Stimulated activated memory B cell treated with anti-CD40 and anti-IgM and Interleukin-4, amounts not matched to agents 10 μg/mL and 1 μg/mL and 100 μg/mL, for 72 hours (primary cell): ENCODE data around the gene MTHFSD.
A peak's percentile ranks its signal among the peaks of the same experiment; 100 is the strongest.

Experiments
- ATAC-seq: fragments of 150-1000 bp; cut with Tn5 transposase; 2 replicates; pipeline ENCODE4 v1.10.0; 2021
- H3K27ac Mint-ChIP-seq: one replicate; pipeline ENCODE4 v1.8.0; 2022; ENCODE audit warnings: mild to moderate bottlenecking, mixed read lengths
- H3K27me3 Mint-ChIP-seq: one replicate; pipeline ENCODE4 v1.8.0; 2022; ENCODE audit warnings: mixed read lengths
- H3K36me3 Mint-ChIP-seq: one replicate; pipeline ENCODE4 v1.8.0; 2022; ENCODE audit warnings: mixed read lengths
- H3K4me1 Mint-ChIP-seq: one replicate; pipeline ENCODE4 v1.8.0; 2022; ENCODE audit warnings: mixed read lengths
- H3K4me3 Mint-ChIP-seq: one replicate; pipeline ENCODE4 v1.8.0; 2022; ENCODE audit warnings: mild to moderate bottlenecking, moderate library complexity, mixed read lengths
- H3K9me3 Mint-ChIP-seq: one replicate; pipeline ENCODE4 v1.8.0; 2022; ENCODE audit warnings: mixed read lengths

Gene MTHFSD

DNA sequence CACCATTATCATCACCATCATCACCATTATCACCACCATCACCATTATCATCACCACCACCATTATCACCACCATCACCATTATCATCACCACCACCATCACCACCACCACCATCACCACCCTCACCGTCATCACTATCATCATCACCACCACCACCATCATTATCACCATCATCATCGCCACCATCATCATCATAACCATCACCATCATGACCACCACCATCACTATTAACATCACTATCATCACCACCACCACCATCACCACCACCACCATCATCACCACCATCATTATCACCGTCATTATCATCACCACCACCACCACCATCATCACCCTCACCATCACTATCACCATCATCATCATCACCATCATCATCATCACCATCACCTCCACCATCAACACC, 32.5 kb upstream of the MTHFSD start:
- Mint-ChIP-seq H3K4me1 (no peaks in the 10 kb centered on the region), H3K4me3 (no peak overlapping the region), H3K9me3 (peaks cover 5% of the 10 kb centered on the region), H3K27me3 (peaks cover 24% of the 10 kb centered on the region), H3K27ac (no peak overlapping the region), H3K36me3 (no peaks in the 10 kb centered on the region)
- ATAC-seq: no peak

DNA sequence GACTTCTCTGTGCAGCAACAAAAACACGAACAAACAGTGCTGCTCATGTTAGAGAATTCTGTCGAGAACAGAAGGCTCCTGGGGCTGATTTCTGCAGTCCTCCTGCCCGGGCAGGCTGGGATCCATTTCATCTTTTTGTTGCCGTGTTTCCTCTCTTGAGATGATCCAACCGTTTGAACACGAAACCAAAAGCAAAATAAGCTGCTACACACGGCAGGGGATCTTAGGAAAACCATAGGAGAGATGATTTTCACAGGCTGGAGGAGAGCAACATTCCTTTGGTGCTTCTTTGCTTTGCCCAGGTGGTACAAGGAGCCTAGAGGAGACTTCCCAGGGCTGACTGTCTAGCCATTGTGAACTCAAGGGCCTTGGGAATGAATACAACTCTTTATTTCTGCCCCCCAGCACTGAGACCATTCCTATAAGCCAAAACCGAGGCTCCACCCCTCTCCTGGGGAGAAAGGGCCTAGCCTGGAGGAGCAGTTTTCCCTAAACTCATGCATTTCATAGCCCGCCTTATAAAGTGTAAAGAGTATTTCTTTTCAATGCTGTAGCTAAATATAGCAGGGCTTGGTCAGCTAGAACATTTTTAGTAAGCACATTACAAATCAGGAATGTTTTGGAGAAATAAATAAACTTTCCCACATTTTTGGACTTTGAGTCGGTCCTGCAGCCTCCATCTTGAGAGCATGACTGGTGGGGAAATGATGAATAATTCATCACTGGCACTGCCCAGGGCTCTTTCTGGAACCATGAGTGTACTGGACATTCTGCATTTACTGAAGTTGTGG, 31.0 kb upstream of the MTHFSD start:
- no peak overlapping the region for H3K27ac Mint-ChIP-seq
- no peak overlapping the region for H3K4me3 Mint-ChIP-seq
- ATAC-seq: no peak

DNA sequence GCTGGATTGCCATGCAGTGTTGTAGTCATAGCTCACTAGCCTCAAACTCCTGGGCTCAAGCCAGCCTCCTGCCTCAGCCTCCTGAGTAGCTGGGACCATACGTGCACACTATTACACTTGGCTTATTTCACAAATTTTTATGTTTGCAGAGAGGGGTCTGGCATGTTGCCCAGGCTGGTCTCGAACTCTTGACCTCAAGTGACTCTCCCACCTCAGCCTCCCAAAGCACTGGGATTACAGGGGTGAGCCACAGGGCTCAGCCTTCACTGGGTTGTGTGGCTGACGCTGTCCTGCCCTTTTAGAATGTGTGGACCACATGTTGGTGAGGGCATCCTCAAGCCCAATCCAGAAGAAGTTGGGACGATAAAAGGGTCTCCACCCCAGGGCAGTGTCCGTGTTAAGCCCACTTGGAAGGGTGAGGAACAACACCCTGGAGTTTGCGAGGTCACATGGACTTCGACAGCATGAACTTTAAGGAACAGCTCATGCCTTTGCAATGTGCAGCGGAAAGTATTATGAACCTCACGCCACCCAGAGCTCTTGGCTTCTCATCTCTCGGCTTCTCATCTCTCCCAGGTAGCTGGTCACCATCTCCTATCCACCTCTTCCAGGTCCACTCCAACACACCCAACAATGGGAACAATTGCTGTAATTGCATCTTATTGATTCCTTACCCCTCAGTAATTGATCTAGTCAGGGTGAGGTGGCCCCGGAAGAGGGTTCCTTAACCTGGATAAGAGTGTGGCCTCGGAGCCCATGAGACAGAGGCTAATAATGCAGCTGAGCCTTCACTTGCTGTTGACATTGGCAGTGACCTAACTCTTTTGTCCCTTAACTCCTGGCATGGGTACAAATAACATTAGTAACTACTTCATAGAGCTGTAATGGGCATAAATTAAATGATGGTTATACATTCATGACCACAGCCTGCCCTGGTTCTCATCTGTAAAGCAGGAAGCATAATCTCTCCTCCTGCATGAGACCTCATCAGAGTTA, 30.0 kb upstream of the MTHFSD start:
- Mint-ChIP-seq H3K36me3 (no peaks in the 10 kb centered on the region), H3K4me1 (no peaks in the 10 kb centered on the region)

More for the DNA sequence above, 31.0 kb upstream of the MTHFSD start:
- no peaks in the 10 kb centered on the region for H3K9me3 Mint-ChIP-seq
- peaks cover 15% of the 10 kb centered on the region for H3K27me3 Mint-ChIP-seq
- H3K36me3 Mint-ChIP-seq: no peaks in the 10 kb centered on the region
- H3K4me1 Mint-ChIP-seq: no peaks in the 10 kb centered on the region

DNA sequence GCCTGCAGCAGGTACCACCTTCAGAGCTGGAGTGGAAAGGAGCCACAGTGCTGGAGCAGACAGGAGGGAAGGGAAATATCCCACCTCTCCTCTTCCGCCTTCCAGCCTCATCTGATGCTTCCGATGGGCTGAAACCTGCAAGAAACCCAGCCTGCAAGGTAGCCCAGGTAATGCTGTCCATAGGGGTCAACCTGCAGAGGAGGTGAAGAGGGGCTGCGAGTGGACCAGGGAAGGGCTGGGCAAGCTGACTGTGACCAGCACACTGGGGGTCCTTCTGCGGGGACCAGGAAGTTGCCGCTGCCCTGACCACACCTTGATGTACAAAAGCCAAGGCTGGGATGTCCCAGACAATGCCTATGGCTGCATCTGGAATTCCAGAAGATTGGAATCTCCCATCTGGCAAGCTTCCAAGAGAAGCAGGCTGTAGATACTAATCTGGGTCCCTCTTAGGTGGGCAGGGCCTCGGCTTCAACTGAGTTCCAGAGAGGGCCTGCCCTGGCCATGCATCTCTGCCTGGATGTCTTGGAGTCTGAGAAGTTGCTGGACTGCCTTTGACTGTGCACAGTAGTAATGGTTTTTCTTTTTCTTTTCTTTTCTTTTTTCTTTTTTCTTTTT, 29.1 kb upstream of the MTHFSD start:
- no peak for ATAC-seq
- no peaks in the 10 kb centered on the region for H3K9me3 Mint-ChIP-seq
- no peak overlapping the region for H3K4me3 Mint-ChIP-seq
- H3K27ac Mint-ChIP-seq: no peak overlapping the region
- no peaks in the 10 kb centered on the region for H3K36me3 Mint-ChIP-seq
- H3K27me3 Mint-ChIP-seq: peaks cover 30% of the 10 kb centered on the region
- H3K4me1 Mint-ChIP-seq: no peaks in the 10 kb centered on the region

More for the DNA sequence above, 30.0 kb upstream of the MTHFSD start:
- Mint-ChIP-seq H3K27ac (no peak overlapping the region), H3K27me3 (peaks cover 22% of the 10 kb centered on the region), H3K4me3 (no peak overlapping the region), H3K9me3 (no peaks in the 10 kb centered on the region)
- no peak for ATAC-seq

DNA sequence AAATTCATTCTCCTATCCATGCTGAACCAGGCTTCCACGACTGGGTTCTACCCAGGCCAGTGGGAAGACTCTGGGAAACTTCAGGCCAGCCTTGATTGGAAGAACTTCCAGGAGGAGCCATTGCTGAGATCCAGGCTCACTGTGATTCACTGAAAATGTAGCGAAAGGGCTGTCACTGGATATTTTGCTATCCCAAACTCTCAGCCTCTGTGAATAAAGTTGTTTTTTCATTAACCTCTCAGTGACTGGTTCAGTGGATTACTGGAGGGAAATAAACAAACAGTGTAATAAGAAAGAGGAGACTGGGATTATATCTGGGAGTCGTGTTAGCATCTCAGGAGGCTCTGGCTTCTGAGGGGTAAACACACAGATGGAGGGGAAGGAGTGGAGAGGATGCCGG, 26.4 kb upstream of the MTHFSD start:
- H3K9me3 Mint-ChIP-seq: no peaks in the 10 kb centered on the region
- no peaks in the 10 kb centered on the region for H3K36me3 Mint-ChIP-seq
- no peak for ATAC-seq
- no peak overlapping the region for H3K27ac Mint-ChIP-seq
- H3K4me3 Mint-ChIP-seq: no peak overlapping the region
- H3K27me3 Mint-ChIP-seq: peaks cover 58% of the 10 kb centered on the region
- peaks cover under 1% of the 10 kb centered on the region for H3K4me1 Mint-ChIP-seq

DNA sequence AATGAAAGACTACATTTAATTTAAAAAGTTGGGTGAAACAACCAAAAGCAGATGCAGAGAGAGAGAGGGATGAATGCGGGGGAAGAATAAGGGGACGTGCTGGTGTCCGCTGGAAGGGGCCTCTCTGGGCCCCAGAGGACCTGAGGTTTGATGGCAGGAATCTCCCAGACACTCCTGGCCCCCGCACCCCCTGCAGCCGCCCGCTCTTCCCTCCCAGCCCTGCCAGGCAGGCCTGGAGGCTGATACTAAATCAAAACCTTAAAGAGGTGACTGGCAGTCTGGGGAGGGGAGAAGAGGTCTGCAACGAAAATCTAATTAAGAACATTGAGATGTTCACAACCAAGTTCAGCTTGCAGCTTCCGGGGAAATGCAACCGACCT, 25.7 kb upstream of the MTHFSD start:
- Mint-ChIP-seq H3K4me1 (peaks cover 7% of the 10 kb centered on the region), H3K36me3 (no peaks in the 10 kb centered on the region), H3K27me3 (peaks cover 64% of the 10 kb centered on the region), H3K4me3 (no peak overlapping the region), H3K9me3 (no peaks in the 10 kb centered on the region), H3K27ac (no peak overlapping the region)
- ATAC-seq: no peak

DNA sequence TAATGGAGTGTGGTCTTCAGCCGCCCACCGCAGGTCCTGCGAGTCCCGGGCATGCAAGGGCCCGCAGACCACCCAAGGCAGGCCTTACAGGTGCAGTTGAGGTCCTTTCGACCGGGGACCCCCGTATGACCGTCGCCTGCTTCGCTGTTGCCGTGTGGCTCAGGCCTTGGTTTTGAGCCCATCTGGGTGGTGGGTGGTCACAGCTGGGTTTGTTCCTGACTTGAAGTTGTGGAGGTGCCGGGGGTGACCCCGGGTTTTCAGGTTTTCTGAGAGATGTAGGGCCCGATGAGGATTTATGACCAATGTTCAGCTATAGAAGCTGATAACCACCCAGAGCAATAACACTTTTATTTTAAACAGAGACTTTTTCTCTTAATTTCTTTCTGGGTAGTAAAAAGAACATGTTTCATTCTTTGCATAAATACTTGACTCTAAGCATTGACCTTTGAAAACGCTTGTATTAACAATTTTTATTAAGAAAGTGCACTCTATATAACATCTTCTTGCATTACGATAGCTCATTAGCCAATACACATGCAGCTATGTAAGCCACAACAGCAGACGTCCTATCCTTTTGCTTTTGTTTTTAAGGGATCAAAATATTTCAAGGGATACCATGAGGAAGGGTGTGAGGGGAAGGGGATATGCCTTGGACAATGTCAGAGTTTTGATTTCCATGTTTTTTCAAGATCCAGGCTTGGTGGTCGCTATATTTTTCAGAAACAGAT, 25.2 kb upstream of the MTHFSD start:
- Mint-ChIP-seq H3K27ac (no peak overlapping the region), H3K4me1 (peaks cover 9% of the 10 kb centered on the region), H3K27me3 (peaks cover 66% of the 10 kb centered on the region), H3K4me3 (no peak overlapping the region), H3K36me3 (no peaks in the 10 kb centered on the region), H3K9me3 (no peaks in the 10 kb centered on the region)
- no peak for ATAC-seq

DNA sequence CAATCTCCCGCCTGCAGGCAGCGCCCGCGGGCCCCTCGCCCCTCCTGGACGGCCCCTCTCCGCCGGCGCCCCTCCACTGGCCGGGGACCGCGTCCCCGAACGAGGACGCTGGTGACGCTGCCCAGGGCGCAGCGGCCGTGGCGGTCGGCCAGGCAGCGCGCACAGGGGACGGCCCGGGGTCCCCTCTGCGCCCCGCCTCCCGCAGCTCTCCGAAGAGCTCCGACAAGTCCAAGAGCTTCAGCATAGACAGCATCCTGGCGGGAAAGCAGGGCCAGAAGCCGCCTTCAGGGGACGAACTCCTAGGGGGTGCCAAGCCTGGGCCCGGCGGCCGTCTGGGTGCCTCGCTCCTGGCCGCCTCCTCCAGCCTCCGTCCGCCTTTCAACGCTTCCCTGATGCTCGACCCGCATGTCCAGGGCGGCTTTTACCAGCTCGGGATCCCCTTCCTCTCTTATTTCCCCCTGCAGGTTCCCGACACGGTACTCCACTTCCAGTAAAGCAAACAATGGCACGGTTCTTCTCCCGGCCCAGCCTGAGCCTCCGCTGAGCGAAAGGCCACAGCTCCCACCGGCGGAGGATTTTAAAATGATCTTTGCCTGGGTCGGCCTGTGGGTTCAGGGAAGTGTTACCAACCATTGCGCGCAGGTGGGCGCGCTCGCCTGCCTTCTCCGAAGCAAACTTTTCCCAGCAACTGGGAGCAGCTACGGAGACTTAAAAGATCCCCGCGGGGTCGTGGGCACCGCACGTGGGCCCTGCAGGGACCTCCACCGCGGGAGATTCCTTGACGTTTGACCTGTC, 24.4 kb upstream of the MTHFSD start:
- Mint-ChIP-seq H3K4me3 (no peak overlapping the region), H3K27me3 (peaks cover 66% of the 10 kb centered on the region), H3K9me3 (no peaks in the 10 kb centered on the region), H3K36me3 (no peaks in the 10 kb centered on the region), H3K27ac (no peak overlapping the region), H3K4me1 (peaks cover 11% of the 10 kb centered on the region)
- no peak for ATAC-seq

DNA sequence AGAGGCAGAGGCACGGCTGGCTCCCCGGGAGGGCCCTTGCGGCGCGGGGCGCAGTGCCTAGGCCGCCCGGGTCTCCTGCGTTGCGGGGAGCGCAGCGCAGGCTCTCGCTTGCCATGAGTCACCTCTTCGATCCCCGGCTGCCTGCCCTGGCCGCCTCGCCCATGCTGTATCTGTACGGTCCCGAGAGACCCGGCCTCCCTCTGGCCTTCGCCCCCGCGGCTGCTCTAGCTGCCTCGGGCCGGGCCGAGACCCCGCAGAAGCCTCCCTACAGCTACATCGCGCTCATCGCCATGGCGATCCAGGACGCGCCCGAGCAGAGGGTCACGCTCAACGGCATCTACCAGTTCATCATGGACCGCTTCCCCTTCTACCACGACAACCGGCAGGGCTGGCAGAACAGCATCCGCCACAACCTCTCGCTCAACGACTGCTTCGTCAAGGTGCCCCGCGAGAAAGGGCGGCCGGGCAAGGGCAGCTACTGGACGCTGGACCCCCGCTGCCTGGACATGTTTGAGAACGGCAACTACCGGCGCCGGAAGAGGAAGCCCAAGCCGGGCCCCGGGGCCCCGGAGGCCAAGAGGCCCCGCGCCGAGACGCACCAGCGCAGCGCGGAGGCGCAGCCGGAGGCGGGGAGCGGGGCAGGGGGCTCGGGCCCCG, 23.7 kb upstream of the MTHFSD start:
- Mint-ChIP-seq H3K36me3 (no peaks in the 10 kb centered on the region), H3K27ac (no peak overlapping the region), H3K27me3 (peaks cover 72% of the 10 kb centered on the region), H3K4me3 (no peak overlapping the region), H3K4me1 (peaks cover 15% of the 10 kb centered on the region), H3K9me3 (no peaks in the 10 kb centered on the region)
- no peak for ATAC-seq

DNA sequence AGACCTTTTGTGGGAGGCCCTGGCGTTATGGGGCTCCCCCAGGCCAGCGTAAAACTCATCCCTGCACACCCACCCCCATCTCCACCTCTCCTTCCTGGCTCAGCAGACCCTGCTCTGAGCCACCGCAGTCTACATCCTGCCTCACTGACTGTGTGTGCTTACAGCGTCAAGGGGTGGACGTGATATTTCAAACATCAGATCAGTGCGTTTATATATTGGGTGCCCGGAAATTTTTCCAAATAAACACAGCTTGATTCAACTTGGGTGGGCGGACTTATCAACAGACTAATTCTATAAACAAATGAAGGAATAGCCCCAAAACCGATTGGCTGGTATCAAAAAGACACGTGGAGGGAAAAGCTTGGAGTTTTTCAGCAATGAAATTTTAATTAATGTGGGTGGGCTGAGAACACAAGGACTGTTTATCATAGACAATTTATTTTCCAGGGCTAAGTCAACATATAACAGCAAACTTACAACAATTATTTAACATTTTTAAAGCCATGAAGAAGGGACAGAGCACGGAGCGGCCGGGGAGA, 23.1 kb upstream of the MTHFSD start, which contains the start of gene FOXL1:
Gene FOXL1 (plus strand): TSS at position 489 of the 539 bp plus-strand sequence. CDS start 175 bp downstream, outside the sequence.
- H3K36me3 Mint-ChIP-seq: no peaks in the 10 kb centered on the region
- no peak within 1 kb of the TSS for H3K4me3 Mint-ChIP-seq
- H3K9me3 Mint-ChIP-seq: no peaks in the 10 kb centered on the region

DNA sequence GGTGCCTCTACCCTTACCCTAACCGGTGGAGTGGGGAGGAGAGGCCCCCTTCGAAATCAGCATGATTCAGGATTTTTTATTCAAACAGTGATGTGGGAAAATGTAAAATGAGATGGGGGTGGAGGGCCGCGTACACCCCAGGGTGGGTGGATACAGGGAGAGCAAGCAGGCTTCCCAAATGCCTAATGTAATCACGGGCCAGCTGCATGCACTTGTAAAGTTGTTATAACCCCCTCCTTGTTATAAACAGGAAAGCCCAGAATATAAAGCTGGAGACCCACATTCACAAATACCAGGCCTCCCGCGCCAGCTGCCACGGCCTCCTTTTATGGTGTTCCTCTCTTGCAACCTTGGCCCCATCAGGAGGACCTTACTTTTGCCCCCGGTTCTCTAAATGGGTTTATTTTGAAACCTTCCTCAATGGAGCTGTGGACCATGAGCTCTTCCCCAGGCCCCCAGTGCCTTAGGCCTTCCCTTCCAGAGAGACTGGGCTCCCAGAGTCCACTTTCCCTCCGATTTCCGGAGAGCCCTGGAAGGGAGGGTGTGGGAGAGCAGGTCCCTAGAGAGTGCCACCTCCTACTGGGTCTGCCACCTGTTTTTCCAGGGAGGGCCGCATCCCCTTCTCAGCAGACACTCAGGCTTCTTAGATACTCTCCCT, 22.4 kb upstream of the MTHFSD start:
- no peak overlapping the region for H3K4me3 Mint-ChIP-seq
- no peaks in the 10 kb centered on the region for H3K36me3 Mint-ChIP-seq
- peaks cover 85% of the 10 kb centered on the region for H3K27me3 Mint-ChIP-seq
- peaks cover 15% of the 10 kb centered on the region for H3K4me1 Mint-ChIP-seq
- no peak for ATAC-seq
- H3K27ac Mint-ChIP-seq: no peak overlapping the region
- no peaks in the 10 kb centered on the region for H3K9me3 Mint-ChIP-seq

More for the DNA sequence above, 23.1 kb upstream of the MTHFSD start, which contains the start of gene FOXL1:
- ATAC-seq: no peak
- H3K27ac Mint-ChIP-seq: no peak within 1 kb of the TSS
- H3K4me1 Mint-ChIP-seq: peaks cover 15% of the 10 kb centered on the region
- peaks cover 78% of the 10 kb centered on the region for H3K27me3 Mint-ChIP-seq

DNA sequence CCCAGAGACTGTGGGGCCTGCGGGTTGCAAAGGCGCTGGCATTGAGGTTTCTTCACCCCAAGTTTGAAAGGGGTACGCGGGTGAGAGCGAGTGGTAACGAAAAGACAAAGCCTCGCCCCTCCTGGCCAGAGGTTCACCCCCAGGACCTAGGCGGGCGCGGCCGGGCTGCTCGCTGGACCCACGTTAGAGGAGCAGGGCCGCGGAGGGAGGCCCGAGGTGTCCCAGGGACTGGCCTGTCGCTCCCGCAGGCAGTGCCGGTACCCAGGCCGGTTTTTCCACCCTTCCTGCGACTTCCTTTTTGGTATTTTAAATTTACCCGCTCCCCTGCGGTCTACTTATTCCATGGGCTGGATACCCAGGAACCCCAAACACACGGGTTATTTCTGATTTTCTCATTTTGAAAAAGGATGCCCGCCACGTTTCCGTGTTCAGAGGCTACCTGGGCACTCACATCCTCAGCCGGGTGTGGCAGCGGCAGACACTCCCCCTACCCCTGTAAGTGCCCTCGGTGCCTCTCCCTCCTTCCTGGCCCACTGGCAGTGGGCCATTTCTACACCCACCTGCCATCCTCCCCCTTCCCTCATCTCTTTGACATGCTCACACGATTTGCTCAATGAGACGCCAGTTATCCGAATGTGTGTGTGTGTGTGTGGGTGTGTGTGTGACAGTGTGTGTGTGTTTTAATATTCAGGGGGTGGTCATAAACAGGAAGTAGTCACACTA, 21.7 kb upstream of the MTHFSD start:
- Mint-ChIP-seq H3K27me3 (peaks cover 92% of the 10 kb centered on the region), H3K4me3 (peak overlapping the region; percentile 75), H3K36me3 (no peaks in the 10 kb centered on the region), H3K9me3 (no peaks in the 10 kb centered on the region), H3K27ac (no peak overlapping the region), H3K4me1 (peaks cover 15% of the 10 kb centered on the region)
- no peak for ATAC-seq
